ENCODE measurements around the gene TSPYL1. TPM values are rescaled to one million over a fixed set of nuclear protein-coding genes. Genes with fewer than 3 reads are reported as not detected.
A peak's percentile ranks its signal among the peaks of the same experiment; 100 is the strongest.

The TSPYL1 gene
- total RNA-seq, 1 experiment from 2014 or later = 35.1 TPM

DNA sequence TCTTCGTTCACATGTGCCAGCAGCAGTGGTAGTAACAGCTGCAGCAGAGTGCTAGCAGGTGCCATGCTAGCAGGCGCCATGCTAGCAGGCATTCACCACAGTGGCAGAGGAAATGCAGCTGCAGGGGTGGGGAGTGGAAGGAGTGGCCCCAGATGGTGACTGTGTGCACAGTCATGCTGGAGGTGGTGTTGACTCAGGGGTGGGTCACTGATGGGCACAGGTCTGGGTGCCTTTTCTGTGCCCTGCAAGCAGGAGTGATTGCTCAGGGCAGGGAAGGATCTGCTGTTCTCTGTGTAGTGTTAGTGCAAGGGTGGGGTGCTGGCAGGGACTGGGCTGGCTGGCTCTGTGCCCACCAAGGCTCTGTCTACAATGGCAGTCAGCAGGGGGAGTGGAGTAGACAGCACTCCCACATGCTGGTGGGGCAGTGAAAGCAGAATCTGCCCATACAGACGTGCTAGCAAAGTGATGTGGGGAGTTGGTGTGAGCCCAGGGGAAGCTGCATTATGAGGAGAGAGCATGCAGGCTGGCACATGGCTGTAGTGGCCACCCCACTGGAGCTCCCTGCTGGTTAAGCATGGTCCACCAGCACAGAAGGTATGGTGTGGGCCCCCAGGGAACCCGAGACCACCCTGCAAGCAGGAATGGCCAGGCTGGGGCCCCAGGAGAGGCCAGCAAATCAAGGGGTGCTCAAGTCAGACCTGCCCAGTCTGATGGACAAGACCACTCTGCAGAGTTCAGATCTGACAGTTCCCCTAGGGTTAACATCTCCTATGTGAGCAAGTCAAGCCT is 14.5 kb downstream of the TSPYL1 start:
- Histone ChIP-seq H2AFZ (ENCODE audit: low read length) (no peak overlapping the region), H3K9ac (ENCODE audit: low read length) (no peak overlapping the region), H3K9me3 (ENCODE audit: low read length) (no peaks in the 10 kb centered on the region), H3K4me3 (ENCODE audit: low read length) (no peak overlapping the region), H3K27me3 (ENCODE audit: low read length) (no peaks in the 10 kb centered on the region), H3K27ac (ENCODE audit: low read length) (peak overlapping the region; percentile 35; the same call in 1 of the 2 replicates), H3K4me2 (ENCODE audit: low read length) (peak overlapping the region; percentile 18; the same call in 1 of the 2 replicates), H3K36me3 (ENCODE audit: low read depth, low read length) (no peaks in the 10 kb centered on the region), H4K20me1 (ENCODE audit: low read length) (no peaks in the 10 kb centered on the region), H3K9me2 (replicated peaks; ENCODE audit: low read length) (no peaks in the 10 kb centered on the region), H3F3A (ENCODE audit: low read length, unreplicated experiment) (no peaks in the 10 kb centered on the region), H3K79me2 (ENCODE audit: low read length) (0 out of 2 replicates have a peak, but pooled peaks cover 4% of the 10 kb centered on the region), H3K4me1 (ENCODE audit: insufficient read depth, low read length) (peaks cover 13% of the 10 kb centered on the region)
- DNase-seq (peak; percentile 76), ATAC-seq (peak; percentile 92)
- intact Hi-C loops (cut with micrococcal nuclease) = loop anchor here (5.0 kb wide), 1 partner anchor 267 kb away; no protein-coding TSS in a partner anchor
- POLR2A ChIA-PET (ENCODE audit: unreplicated experiment) = no interaction called here
- no TSS peak for BruUV-seq (replicated peaks)
- CTCF ChIA-PET = no interaction called here
- no peak for TF ChIP-seq EZH2phosphoT487 (IDR thresholded peaks at IDR 0.05; ENCODE audit: borderline replicate concordance, low read length)

DNA sequence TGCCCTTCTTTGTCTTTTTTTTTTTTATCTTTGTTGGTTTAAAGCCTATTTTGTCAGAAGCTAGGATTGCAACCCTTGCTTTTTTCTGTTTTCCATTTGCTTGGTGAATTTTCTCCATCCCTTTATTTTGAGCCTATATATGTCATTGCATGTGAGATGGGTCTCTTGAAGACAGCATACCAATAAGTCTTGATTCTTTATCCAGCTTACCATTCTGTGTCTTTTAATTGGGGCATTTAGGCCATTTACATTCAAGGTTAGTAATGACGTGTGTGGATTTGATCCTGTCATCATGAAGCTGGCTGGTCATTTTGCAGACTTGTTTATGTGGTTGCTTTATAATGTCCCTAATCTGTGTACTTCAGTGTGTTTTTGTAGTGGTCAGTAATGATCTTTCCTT is 16.4 kb downstream of the TSPYL1 start:
- Histone ChIP-seq H3K4me2 (ENCODE audit: low read length) (no peak overlapping the region), H3K9me2 (replicated peaks; ENCODE audit: low read length) (no peaks in the 10 kb centered on the region), H3F3A (ENCODE audit: low read length, unreplicated experiment) (no peaks in the 10 kb centered on the region), H3K27ac (ENCODE audit: low read length) (no peak overlapping the region), H3K79me2 (ENCODE audit: low read length) (0 out of 2 replicates have a peak, but pooled peaks cover 4% of the 10 kb centered on the region), H3K4me1 (ENCODE audit: insufficient read depth, low read length) (peaks cover 13% of the 10 kb centered on the region), H3K27me3 (ENCODE audit: low read length) (no peaks in the 10 kb centered on the region), H3K36me3 (ENCODE audit: low read depth, low read length) (no peaks in the 10 kb centered on the region), H3K9me3 (ENCODE audit: low read length) (no peaks in the 10 kb centered on the region), H3K9ac (ENCODE audit: low read length) (no peak overlapping the region), H4K20me1 (ENCODE audit: low read length) (no peaks in the 10 kb centered on the region), H3K4me3 (ENCODE audit: low read length) (no peak overlapping the region), H2AFZ (ENCODE audit: low read length) (no peak overlapping the region)
- ChIA-PET CTCF (no interaction called here), POLR2A (ENCODE audit: unreplicated experiment) (no interaction called here)
- DNase-seq (no peak), ATAC-seq (no peak)
- intact Hi-C loops (cut with micrococcal nuclease) = no loop called here
- TF ChIP-seq EZH2 (IDR thresholded peaks at IDR 0.05; ENCODE audit: low read length, unreplicated experiment) (no peak), EZH2phosphoT487 (IDR thresholded peaks at IDR 0.05; ENCODE audit: borderline replicate concordance, low read length) (no peak)
- TF ChIP-seq, protein P1, sequence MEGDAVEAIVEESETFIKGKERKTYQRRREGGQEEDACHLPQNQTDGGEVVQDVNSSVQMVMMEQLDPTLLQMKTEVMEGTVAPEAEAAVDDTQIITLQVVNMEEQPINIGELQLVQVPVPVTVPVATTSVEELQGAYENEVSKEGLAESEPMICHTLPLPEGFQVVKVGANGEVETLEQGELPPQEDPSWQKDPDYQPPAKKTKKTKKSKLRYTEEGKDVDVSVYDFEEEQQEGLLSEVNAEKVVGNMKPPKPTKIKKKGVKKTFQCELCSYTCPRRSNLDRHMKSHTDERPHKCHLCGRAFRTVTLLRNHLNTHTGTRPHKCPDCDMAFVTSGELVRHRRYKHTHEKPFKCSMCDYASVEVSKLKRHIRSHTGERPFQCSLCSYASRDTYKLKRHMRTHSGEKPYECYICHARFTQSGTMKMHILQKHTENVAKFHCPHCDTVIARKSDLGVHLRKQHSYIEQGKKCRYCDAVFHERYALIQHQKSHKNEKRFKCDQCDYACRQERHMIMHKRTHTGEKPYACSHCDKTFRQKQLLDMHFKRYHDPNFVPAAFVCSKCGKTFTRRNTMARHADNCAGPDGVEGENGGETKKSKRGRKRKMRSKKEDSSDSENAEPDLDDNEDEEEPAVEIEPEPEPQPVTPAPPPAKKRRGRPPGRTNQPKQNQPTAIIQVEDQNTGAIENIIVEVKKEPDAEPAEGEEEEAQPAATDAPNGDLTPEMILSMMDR (conservative IDR thresholded peaks at IDR 0.05; ENCODE audit: low read depth, low read length) = no peak
- no TSS peak for BruUV-seq (replicated peaks)

DNA sequence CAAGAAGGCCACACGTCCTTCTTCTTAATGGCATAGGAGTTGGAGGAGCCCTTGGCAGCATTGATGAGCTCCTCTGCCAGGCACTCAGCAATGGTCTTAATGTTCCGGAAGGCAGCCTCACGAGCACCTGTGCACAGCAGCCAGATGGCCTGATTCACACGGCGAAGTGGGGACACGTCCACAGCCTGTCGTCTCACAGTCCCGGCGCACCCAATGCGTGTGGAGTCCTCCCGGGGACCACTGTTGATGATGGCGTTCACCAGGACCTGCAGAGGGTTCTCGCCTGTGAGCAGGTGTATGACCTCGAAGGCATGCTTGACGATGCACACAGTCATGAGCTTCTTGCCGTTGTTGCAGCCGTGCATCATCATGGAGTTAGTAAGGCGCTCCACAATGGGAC is 21.2 kb downstream of the TSPYL1 start:
- Histone ChIP-seq H3F3A (ENCODE audit: low read length, unreplicated experiment) (no peaks in the 10 kb centered on the region), H3K36me3 (ENCODE audit: low read depth, low read length) (no peaks in the 10 kb centered on the region), H3K27ac (ENCODE audit: low read length) (no peak overlapping the region), H3K79me2 (ENCODE audit: low read length) (peaks cover 11% of the 10 kb centered on the region), H3K9me2 (replicated peaks; ENCODE audit: low read length) (no peaks in the 10 kb centered on the region), H3K4me2 (ENCODE audit: low read length) (no peak overlapping the region), H3K4me3 (ENCODE audit: low read length) (no peak overlapping the region), H2AFZ (ENCODE audit: low read length) (no peak overlapping the region), H3K27me3 (ENCODE audit: low read length) (no peaks in the 10 kb centered on the region), H3K4me1 (ENCODE audit: insufficient read depth, low read length) (no peaks in the 10 kb centered on the region), H3K9me3 (ENCODE audit: low read length) (no peaks in the 10 kb centered on the region), H4K20me1 (ENCODE audit: low read length) (no peaks in the 10 kb centered on the region), H3K9ac (ENCODE audit: low read length) (no peak overlapping the region)
- no TSS peak for BruUV-seq (replicated peaks)
- DNase-seq (no peak), ATAC-seq (no peak)
- TF ChIP-seq EZH2phosphoT487 (IDR thresholded peaks at IDR 0.05; ENCODE audit: borderline replicate concordance, low read length) (no peak), EZH2 (IDR thresholded peaks at IDR 0.05; ENCODE audit: low read length, unreplicated experiment) (no peak)
- TF ChIP-seq, protein P1 (conservative IDR thresholded peaks at IDR 0.05; ENCODE audit: low read depth, low read length) = no peak
- intact Hi-C loops (cut with micrococcal nuclease) = no loop called here
- ChIA-PET CTCF (no interaction called here), POLR2A (ENCODE audit: unreplicated experiment) (no interaction called here)

All from PC-3 (cell line).